Stimulated activated CD8-positive, alpha-beta memory T cell treated with anti-CD3 and anti-CD28 coated beads, Interleukin-2, amount 100 ng/mL, for 48 hours (primary cell): Measurements from ENCODE around the gene IPO11.
"Not testable (repeated sequence)": the region's sequence is repeated elsewhere in the genome, so short reads cannot be mapped to it uniquely, and the experiment has no call there.

Experiments used
- DNase-seq, 2 donors: peaks; one replicate each; pipeline ENCODE4 v3.0.0-alpha.2; 2020; ENCODE audit warnings: low read depth in 2 of 2

IPO11 gene

DNA sequence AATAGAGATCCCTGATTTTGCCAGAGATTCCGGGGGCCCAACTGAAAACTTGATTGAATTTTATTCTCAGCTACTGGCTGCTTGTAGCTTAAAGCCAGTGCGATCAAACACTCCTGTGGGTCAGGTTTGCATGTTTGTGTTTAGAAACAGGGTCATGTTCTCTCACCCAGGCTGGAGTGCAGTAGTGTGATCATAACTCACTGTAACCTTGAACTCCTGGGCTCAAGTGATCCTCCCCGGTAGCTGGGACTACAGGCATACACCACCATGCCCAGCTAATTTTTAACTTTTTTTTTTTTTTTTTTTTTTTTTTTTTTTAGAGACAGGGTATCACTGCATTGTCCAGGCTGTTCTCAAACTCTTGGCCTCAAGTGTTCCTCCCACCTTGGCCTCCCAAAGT is 232.7 kb downstream of the IPO11 start:
- DNase-seq = no peak

DNA sequence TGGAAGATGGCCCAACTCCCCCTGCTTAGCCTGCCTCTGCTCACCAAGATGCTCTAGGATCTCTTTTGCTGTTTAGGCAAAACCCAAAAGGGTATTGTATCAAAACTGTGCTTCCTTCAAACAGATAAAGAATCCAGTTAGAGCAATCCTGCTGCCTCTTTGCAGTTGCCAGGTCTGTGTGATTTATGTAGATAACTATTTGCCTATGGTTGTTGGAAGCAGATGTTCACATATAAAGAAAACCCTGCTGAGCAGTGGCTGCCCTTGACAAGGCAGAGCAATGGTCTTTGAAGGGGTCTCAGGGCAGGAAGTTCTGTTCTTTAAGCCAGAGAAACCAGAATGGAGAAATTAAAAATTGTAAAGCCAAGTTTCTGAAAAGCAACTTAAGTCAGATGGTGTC is 234.7 kb downstream of the IPO11 start:
- DNase-seq = no peak

DNA sequence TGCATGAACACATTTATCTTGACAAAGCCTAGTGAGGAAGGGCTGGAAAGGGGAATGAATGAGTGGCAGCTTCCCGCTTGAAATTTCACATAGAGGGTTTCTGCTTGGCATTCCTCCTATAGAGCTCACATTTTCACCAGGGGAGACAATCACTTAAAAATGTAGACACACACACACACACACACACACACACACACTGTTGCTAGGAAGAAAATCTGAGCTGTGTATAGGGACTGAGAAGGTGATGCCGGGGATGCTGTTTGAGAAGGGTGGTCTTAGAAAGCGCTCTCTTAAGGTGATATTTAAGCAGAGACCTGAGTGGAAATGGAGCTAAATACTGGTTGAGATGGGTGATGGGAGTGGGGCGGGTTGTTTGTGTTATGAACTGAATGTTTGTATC is 236.5 kb downstream of the IPO11 start:
- no peak for DNase-seq

DNA sequence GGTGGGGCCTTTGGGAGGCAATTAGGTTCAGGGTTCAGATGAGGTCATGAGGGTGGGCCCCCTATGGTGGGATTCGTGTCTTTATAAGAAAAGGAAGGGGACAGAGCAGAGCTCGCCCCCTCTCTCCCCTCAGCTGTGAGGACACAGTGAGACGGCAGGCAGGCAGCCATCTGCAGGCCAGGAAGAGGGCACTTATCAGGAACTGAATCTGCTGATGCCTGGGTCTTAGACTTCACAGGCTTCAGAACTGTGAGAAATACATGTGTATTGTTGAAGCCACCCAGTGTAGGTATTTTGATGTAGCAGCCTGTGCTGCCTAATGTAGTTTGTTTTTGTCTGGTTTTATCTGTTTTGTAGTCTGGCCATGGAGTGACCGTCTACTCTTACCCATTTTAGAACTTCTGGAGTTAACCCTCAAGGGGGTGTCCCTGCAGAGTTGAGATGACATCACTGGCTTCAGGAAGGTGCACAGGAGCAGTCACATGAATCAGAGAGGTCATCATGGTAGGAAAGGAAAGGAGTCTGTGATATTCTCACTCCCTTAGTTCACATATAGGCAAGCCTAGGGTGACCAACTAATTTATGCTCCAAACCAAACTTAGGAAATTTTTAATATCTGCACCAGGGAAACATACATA is 237.0 kb downstream of the IPO11 start:
- DNase-seq = no peak

GRCh38 chr5:62650197-62650596 is 237.6 kb downstream of the IPO11 start:
- no peak for DNase-seq

GRCh38 chr5:62652225-62652624 is 239.7 kb downstream of the IPO11 start:
- no peak for DNase-seq

DNA sequence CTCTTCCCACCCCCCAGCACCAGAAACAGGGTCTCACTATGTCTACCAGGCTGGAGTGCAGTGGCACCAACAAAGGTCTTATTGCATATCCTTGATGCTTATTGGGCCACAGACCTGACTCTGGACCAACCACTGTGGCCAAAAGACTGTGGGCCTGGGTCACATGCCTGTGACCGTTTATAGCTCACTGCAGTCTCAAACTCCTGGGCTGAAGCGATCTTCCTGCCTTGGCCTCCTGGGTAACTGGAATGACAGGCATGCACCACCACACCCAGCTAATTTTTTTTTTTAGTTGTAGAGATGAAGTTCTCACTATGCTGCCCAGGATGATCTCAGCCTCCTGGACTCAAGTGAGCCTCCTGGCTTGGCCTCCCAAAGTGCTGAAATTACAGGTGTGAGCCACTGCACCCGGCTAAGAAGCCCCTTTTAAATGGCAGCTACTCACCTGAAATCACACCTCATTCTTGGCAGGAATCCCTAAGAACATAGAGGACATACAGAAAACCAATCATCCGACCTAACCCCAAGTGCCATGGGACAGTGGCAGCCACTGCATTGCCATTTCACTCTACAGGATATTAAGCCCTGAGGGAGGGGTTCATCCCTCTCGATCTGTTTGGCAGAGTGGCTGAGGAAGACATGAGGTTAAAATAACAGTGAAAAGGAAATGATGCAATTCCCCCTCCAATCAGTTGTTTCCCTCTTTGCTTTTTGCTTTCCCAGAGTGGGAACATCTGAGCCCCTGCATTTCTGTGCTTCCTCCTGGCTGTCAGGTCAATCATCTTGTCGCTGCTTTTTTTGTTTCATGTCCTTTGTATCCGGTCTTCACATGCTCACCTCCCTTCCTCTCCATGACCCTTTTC is 240.7 kb downstream of the IPO11 start:
- no peak for DNase-seq

- DNase-seq = no peak
Observed at GRCh38 chr5:62653864-62654575, 241.5 kb downstream of the IPO11 start.

- DNase-seq = not testable (repeated sequence)
Observed at GRCh38 chr5:62657772-62658171, 245.2 kb downstream of the IPO11 start.

- no peak for DNase-seq
Observed at GRCh38 chr5:62661126-62661525, 248.6 kb downstream of the IPO11 start.

GRCh38 chr5:62662521-62662920 is 250.0 kb downstream of the IPO11 start:
- no peak for DNase-seq

DNA sequence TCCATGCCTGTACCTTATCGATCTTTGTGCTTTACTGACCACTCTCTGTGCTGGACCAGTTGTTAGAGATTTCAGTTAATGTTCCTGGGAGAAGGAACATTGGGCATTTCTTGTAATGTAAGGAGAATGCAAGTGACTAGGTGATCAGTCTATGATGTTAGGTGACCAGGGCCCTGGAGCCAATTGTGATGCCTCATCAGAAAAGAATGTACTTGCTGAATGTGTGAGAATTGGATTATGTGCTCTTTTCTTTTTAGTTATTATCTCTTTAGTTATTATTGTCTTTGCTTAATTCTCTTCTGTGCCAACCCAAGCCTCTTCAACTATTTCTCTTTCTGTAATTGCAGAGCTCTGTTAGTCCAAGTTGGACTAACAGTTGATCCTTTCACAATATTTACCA is 258.9 kb downstream of the IPO11 start:
- no peak for DNase-seq

GRCh38 chr5:62676596-62676995 is 264.0 kb downstream of the IPO11 start:
- DNase-seq = not testable (repeated sequence)
